DOHH2 (cell line): ENCODE data around the gene RHCE.
A peak's percentile ranks its signal among the peaks of the same experiment; 100 is the strongest.
"Not testable (repeated sequence)": the region's sequence is repeated elsewhere in the genome, so short reads cannot be mapped to it uniquely, and the experiment has no call there.

Source experiments
- H3F3A ChIP-seq: fragments of 200-600 bp; sonication (generic), shearing (Covaris generic); 2 replicates; pipeline ENCODE4 v1.6.0; 2016; ENCODE audit warnings: antibody characterized with exemption, mild to moderate bottlenecking; ENCODE audit not compliant: control insufficient read depth, insufficient read depth
- H3K27ac ChIP-seq: fragments of 200-600 bp; sonication (generic); 2 replicates; pipeline ENCODE4 v1.5.1; 2014; ENCODE audit warnings: low read depth, mild to moderate bottlenecking, low read length, moderate library complexity
- H3K27me3 ChIP-seq: fragments of 200-600 bp; sonication (generic); 2 replicates; pipeline ENCODE4 v1.6.1; 2014; ENCODE audit warnings: mild to moderate bottlenecking, low read length, mixed read lengths; ENCODE audit not compliant: control insufficient read depth
- H3K36me3 ChIP-seq: fragments of 200-600 bp; sonication (generic); 2 replicates; pipeline ENCODE4 v1.6.1; 2014; ENCODE audit warnings: mild to moderate bottlenecking, low read length, moderate library complexity, mixed read lengths; ENCODE audit not compliant: control insufficient read depth
- H3K4me1 ChIP-seq: fragments of 200-600 bp; sonication (generic); 2 replicates; pipeline ENCODE4 v1.6.1; 2014; ENCODE audit warnings: mild to moderate bottlenecking, low read length, mixed read lengths; ENCODE audit not compliant: control insufficient read depth
- H3K4me2 ChIP-seq: fragments of 200-600 bp; sonication (generic); 2 replicates; pipeline ENCODE4 v1.6.0; 2014; ENCODE audit warnings: mild to moderate bottlenecking, low read length, moderate library complexity
- H3K4me3 ChIP-seq: fragments of 200-600 bp; sonication (generic); 2 replicates; pipeline ENCODE4 v1.5.1; 2014; ENCODE audit warnings: mild to moderate bottlenecking, low read length, mixed read lengths
- H3K79me2 ChIP-seq: fragments of 200-600 bp; sonication (generic); 2 replicates; pipeline ENCODE4 v1.6.1; 2014; ENCODE audit warnings: mild to moderate bottlenecking, low read length, mixed read lengths; ENCODE audit not compliant: control insufficient read depth
- H3K9me2 ChIP-seq: fragments of 200-600 bp; sonication (generic); replicated peaks from 2 replicates; pipeline ENCODE4 v1.6.1; 2014; ENCODE audit warnings: mild to moderate bottlenecking, low read length, mixed read lengths; ENCODE audit not compliant: control insufficient read depth
- H3K9me3 ChIP-seq: fragments of 200-600 bp; sonication (generic); 2 replicates; pipeline ENCODE4 v1.6.1; 2014; ENCODE audit warnings: antibody characterized with exemption, low read length, mixed read lengths; ENCODE audit not compliant: control insufficient read depth, insufficient read depth
- H4K20me1 ChIP-seq: fragments of 200-600 bp; sonication (generic); 2 replicates; pipeline ENCODE4 v1.6.0; 2014; ENCODE audit warnings: low read depth, mild to moderate bottlenecking, antibody characterized with exemption, low read length, moderate library complexity; ENCODE audit not compliant: control insufficient read depth, insufficient read depth
- TF ChIP-seq, protein P1 (sequence below): fragments of 200-600 bp; sonication (generic); IDR thresholded peaks from one replicate; pipeline ENCODE4 v1.5.1; 2014; ENCODE audit warnings: antibody characterized with exemption, mild to moderate bottlenecking, low read depth, low read length; ENCODE audit not compliant: poor library complexity, severe bottlenecking

The RHCE gene

DNA sequence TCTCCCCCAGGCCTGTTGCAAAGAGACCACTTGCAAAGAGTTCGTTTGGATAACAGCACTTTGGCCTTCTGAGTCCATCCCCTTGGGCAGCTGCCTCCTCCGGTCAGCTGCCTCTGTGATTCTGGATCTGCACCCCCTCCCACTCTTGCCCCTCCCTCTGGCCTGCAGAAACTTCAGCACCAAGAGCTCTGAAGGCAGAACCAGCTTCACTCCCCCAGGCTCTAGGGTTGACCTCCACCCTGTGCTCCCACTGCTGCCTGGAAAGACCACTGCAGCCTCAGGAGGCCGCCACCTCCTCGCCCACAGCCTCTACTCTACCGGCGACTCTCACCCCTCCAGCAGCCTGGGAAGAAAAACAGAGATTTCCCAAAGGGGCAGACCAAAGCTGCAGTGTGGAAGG, 6.5 kb downstream of the RHCE start:
- H4K20me1 ChIP-seq, H3K4me3 ChIP-seq, H3F3A ChIP-seq, H3K9me2 ChIP-seq, H3K36me3 ChIP-seq, H3K27ac ChIP-seq, H3K4me2 ChIP-seq, H3K79me2 ChIP-seq, H3K27me3 ChIP-seq, H3K9me3 ChIP-seq: not testable (repeated sequence)
- H3K4me1 ChIP-seq = peaks cover 38% of the 10 kb centered on the region

GRCh38 chr1:25412872-25413623, 7.6 kb downstream of the RHCE start:
- H3K9me3 ChIP-seq, H4K20me1 ChIP-seq, H3K9me2 ChIP-seq, H3K27ac ChIP-seq, H3K27me3 ChIP-seq, H3F3A ChIP-seq, H3K4me2 ChIP-seq, H3K4me3 ChIP-seq, H3K36me3 ChIP-seq, H3K79me2 ChIP-seq: not testable (repeated sequence)
- peaks cover 38% of the 10 kb centered on the region for H3K4me1 ChIP-seq

DNA sequence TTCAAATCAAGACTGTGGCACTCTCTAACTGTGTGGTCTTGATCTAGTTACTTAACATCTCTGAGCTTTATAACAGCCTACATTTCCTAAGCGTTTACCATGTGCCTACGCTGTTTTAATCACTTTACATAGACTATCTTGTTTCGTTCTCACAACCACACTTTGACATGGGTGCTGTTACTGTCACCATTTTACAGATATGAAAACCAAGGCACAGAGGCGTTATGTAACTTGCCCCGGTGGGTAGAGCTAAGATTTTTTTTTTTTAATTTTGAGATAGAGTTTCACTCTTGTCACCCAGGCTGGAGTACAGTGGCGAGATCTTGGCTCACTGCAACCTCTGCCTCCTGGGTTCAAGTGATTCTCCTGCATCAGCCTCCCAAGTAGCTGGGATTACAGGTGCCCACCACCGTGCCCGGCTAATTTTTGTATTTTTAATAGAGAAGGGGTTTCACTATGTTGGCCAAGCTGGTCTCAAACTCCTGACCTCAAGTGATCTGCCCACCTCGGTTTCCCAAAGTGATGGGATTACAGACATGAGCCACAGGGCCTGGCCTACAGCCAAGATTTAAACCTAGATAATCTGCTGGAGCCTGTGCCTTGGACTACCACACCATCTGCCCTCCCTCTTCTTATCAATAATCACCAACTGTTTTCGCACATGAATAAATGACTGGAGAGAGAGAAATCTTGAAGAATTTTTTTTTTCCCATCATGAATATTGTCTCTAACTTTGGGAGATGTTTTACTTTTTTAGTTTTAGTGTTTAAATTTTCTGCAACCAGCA, 10.8 kb downstream of the RHCE start:
- H4K20me1 ChIP-seq, H3K4me3 ChIP-seq, H3K9me3 ChIP-seq, H3K36me3 ChIP-seq, H3K27ac ChIP-seq, H3K9me2 ChIP-seq, H3F3A ChIP-seq, H3K27me3 ChIP-seq, H3K79me2 ChIP-seq, H3K4me2 ChIP-seq: not testable (repeated sequence)
- peaks cover 37% of the 10 kb centered on the region for H3K4me1 ChIP-seq

- not testable (repeated sequence) for H3K4me1 ChIP-seq, H3K36me3 ChIP-seq, H3K79me2 ChIP-seq, H3K9me2 ChIP-seq, H3K4me3 ChIP-seq, H3F3A ChIP-seq, H3K4me2 ChIP-seq, H3K27me3 ChIP-seq, H4K20me1 ChIP-seq, H3K27ac ChIP-seq, H3K9me3 ChIP-seq
Observed at GRCh38 chr1:25405731-25406305, 14.8 kb downstream of the RHCE start.

- H3K4me1 ChIP-seq, H3K4me3 ChIP-seq, H3K27ac ChIP-seq, H3K27me3 ChIP-seq, H3K36me3 ChIP-seq, H3K9me3 ChIP-seq, H4K20me1 ChIP-seq, H3K79me2 ChIP-seq, H3K9me2 ChIP-seq, H3K4me2 ChIP-seq, H3F3A ChIP-seq: not testable (repeated sequence)
- TF ChIP-seq, protein P1, sequence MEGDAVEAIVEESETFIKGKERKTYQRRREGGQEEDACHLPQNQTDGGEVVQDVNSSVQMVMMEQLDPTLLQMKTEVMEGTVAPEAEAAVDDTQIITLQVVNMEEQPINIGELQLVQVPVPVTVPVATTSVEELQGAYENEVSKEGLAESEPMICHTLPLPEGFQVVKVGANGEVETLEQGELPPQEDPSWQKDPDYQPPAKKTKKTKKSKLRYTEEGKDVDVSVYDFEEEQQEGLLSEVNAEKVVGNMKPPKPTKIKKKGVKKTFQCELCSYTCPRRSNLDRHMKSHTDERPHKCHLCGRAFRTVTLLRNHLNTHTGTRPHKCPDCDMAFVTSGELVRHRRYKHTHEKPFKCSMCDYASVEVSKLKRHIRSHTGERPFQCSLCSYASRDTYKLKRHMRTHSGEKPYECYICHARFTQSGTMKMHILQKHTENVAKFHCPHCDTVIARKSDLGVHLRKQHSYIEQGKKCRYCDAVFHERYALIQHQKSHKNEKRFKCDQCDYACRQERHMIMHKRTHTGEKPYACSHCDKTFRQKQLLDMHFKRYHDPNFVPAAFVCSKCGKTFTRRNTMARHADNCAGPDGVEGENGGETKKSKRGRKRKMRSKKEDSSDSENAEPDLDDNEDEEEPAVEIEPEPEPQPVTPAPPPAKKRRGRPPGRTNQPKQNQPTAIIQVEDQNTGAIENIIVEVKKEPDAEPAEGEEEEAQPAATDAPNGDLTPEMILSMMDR = peak; percentile 35
Observed at GRCh38 chr1:25402947-25403803, 17.4 kb downstream of the RHCE start.

GRCh38 chr1:25398079-25398478, 22.5 kb downstream of the RHCE start:
- H3K9me2 ChIP-seq, H3K79me2 ChIP-seq, H3K4me1 ChIP-seq, H4K20me1 ChIP-seq, H3F3A ChIP-seq, H3K27me3 ChIP-seq, H3K36me3 ChIP-seq, H3K4me2 ChIP-seq, H3K27ac ChIP-seq, H3K4me3 ChIP-seq, H3K9me3 ChIP-seq: not testable (repeated sequence)

DNA sequence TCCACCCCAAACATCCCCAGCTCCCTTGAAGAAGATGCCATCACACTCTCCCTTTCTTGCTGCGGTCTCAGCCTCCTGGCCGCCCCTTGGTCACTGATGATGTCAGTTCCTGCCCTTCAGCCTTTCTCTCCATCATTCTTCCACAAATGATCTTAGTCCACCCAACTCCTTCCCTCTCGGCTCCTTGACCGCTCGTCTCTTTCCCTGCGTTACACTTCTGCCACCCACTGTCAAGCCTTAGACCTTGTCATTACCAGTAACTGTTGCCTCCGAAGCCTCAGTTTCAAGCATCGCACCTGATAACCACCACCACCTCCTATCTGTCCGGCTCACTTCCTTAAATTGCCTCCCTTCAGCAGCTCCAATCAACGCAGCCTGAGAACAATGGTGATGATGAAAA, 23.1 kb downstream of the RHCE start:
- not testable (repeated sequence) for H3K4me3 ChIP-seq, H3K27ac ChIP-seq, H3K9me3 ChIP-seq, H3K79me2 ChIP-seq, H3K27me3 ChIP-seq, H3F3A ChIP-seq, H3K36me3 ChIP-seq, H3K4me2 ChIP-seq, H4K20me1 ChIP-seq, H3K9me2 ChIP-seq, H3K4me1 ChIP-seq
